ENCODE measurements around the gene EGFR.

EGFR gene

GRCh38 chr7:55207436-55208125, 188.8 kb downstream of the EGFR start:
- H3K36me3 Mint-ChIP-seq (ENCODE audit: low read depth): no peaks in the 10 kb centered on the region
- H3K4me1 Mint-ChIP-seq (ENCODE audit: low read depth): no peaks in the 10 kb centered on the region
- H3K9me3 Mint-ChIP-seq: no peaks in the 10 kb centered on the region
- no peak overlapping the region for H3K27ac Mint-ChIP-seq
- no peak overlapping the region for H3K4me3 Mint-ChIP-seq
- no peaks in the 10 kb centered on the region for H3K27me3 Mint-ChIP-seq

- H3K27ac Mint-ChIP-seq: no peak overlapping the region
- H3K9me3 Mint-ChIP-seq: no peaks in the 10 kb centered on the region
- H3K27me3 Mint-ChIP-seq: no peaks in the 10 kb centered on the region
- H3K4me1 Mint-ChIP-seq (ENCODE audit: low read depth): no peaks in the 10 kb centered on the region
- H3K36me3 Mint-ChIP-seq (ENCODE audit: low read depth): no peaks in the 10 kb centered on the region
- no peak overlapping the region for H3K4me3 Mint-ChIP-seq
Observed at GRCh38 chr7:55209366-55209765, 190.5 kb downstream of the EGFR start.

- Mint-ChIP-seq H3K4me3 (no peak overlapping the region), H3K4me1 (ENCODE audit: low read depth) (no peaks in the 10 kb centered on the region), H3K9me3 (no peaks in the 10 kb centered on the region), H3K27me3 (no peaks in the 10 kb centered on the region), H3K36me3 (ENCODE audit: low read depth) (no peaks in the 10 kb centered on the region), H3K27ac (no peak overlapping the region)
Observed at GRCh38 chr7:55210176-55210575, 191.4 kb downstream of the EGFR start.

GRCh38 chr7:55210716-55211115, 191.9 kb downstream of the EGFR start:
- no peaks in the 10 kb centered on the region for H3K4me1 Mint-ChIP-seq (ENCODE audit: low read depth)
- H3K36me3 Mint-ChIP-seq (ENCODE audit: low read depth): no peaks in the 10 kb centered on the region
- no peak overlapping the region for H3K4me3 Mint-ChIP-seq
- no peak overlapping the region for H3K27ac Mint-ChIP-seq
- H3K9me3 Mint-ChIP-seq: no peaks in the 10 kb centered on the region
- no peaks in the 10 kb centered on the region for H3K27me3 Mint-ChIP-seq

- Mint-ChIP-seq H3K36me3 (ENCODE audit: low read depth) (no peaks in the 10 kb centered on the region), H3K4me3 (no peak overlapping the region), H3K27ac (no peak overlapping the region), H3K4me1 (ENCODE audit: low read depth) (no peaks in the 10 kb centered on the region), H3K27me3 (no peaks in the 10 kb centered on the region), H3K9me3 (no peaks in the 10 kb centered on the region)
Observed at GRCh38 chr7:55211726-55212125, 192.9 kb downstream of the EGFR start.

- no peaks in the 10 kb centered on the region for H3K9me3 Mint-ChIP-seq
- no peaks in the 10 kb centered on the region for H3K4me1 Mint-ChIP-seq (ENCODE audit: low read depth)
- H3K27me3 Mint-ChIP-seq: no peaks in the 10 kb centered on the region
- H3K27ac Mint-ChIP-seq: no peak overlapping the region
- H3K36me3 Mint-ChIP-seq (ENCODE audit: low read depth): no peaks in the 10 kb centered on the region
- H3K4me3 Mint-ChIP-seq: no peak overlapping the region
Observed at GRCh38 chr7:55212176-55212575, 193.4 kb downstream of the EGFR start.

GRCh38 chr7:55212838-55213237, 194.0 kb downstream of the EGFR start:
- no peak overlapping the region for H3K27ac Mint-ChIP-seq
- H3K4me1 Mint-ChIP-seq (ENCODE audit: low read depth): no peaks in the 10 kb centered on the region
- H3K9me3 Mint-ChIP-seq: no peaks in the 10 kb centered on the region
- H3K4me3 Mint-ChIP-seq: no peak overlapping the region
- no peaks in the 10 kb centered on the region for H3K36me3 Mint-ChIP-seq (ENCODE audit: low read depth)
- H3K27me3 Mint-ChIP-seq: no peaks in the 10 kb centered on the region

GRCh38 chr7:55214707-55215106, 195.9 kb downstream of the EGFR start:
- H3K9me3 Mint-ChIP-seq: no peaks in the 10 kb centered on the region
- H3K27me3 Mint-ChIP-seq: no peaks in the 10 kb centered on the region
- no peaks in the 10 kb centered on the region for H3K4me1 Mint-ChIP-seq (ENCODE audit: low read depth)
- H3K27ac Mint-ChIP-seq: no peak overlapping the region
- no peaks in the 10 kb centered on the region for H3K36me3 Mint-ChIP-seq (ENCODE audit: low read depth)
- no peak overlapping the region for H3K4me3 Mint-ChIP-seq

- Mint-ChIP-seq H3K9me3 (no peaks in the 10 kb centered on the region), H3K4me1 (ENCODE audit: low read depth) (no peaks in the 10 kb centered on the region), H3K4me3 (no peak overlapping the region), H3K27me3 (no peaks in the 10 kb centered on the region), H3K27ac (no peak overlapping the region), H3K36me3 (ENCODE audit: low read depth) (no peaks in the 10 kb centered on the region)
Observed at GRCh38 chr7:55223023-55223422, 204.2 kb downstream of the EGFR start.

- H3K36me3 Mint-ChIP-seq (ENCODE audit: low read depth): no peaks in the 10 kb centered on the region
- peaks cover 3% of the 10 kb centered on the region for H3K9me3 Mint-ChIP-seq
- no peaks in the 10 kb centered on the region for H3K4me1 Mint-ChIP-seq (ENCODE audit: low read depth)
- H3K27ac Mint-ChIP-seq: no peak overlapping the region
- no peak overlapping the region for H3K4me3 Mint-ChIP-seq
- H3K27me3 Mint-ChIP-seq: peaks cover 2% of the 10 kb centered on the region
Observed at GRCh38 chr7:55224111-55224510, 205.3 kb downstream of the EGFR start.

GRCh38 chr7:55224810-55225209, 206.0 kb downstream of the EGFR start:
- H3K4me1 Mint-ChIP-seq (ENCODE audit: low read depth): no peaks in the 10 kb centered on the region
- no peak overlapping the region for H3K4me3 Mint-ChIP-seq
- H3K27ac Mint-ChIP-seq: no peak overlapping the region
- peaks cover 6% of the 10 kb centered on the region for H3K27me3 Mint-ChIP-seq
- H3K36me3 Mint-ChIP-seq (ENCODE audit: low read depth): no peaks in the 10 kb centered on the region
- peaks cover 9% of the 10 kb centered on the region for H3K9me3 Mint-ChIP-seq

- H3K4me3 Mint-ChIP-seq: no peak overlapping the region
- peaks cover 16% of the 10 kb centered on the region for H3K9me3 Mint-ChIP-seq
- no peaks in the 10 kb centered on the region for H3K4me1 Mint-ChIP-seq (ENCODE audit: low read depth)
- peaks cover 11% of the 10 kb centered on the region for H3K27me3 Mint-ChIP-seq
- H3K36me3 Mint-ChIP-seq (ENCODE audit: low read depth): no peaks in the 10 kb centered on the region
- H3K27ac Mint-ChIP-seq: no peak overlapping the region
Observed at GRCh38 chr7:55230014-55230413, 211.2 kb downstream of the EGFR start.

- H3K36me3 Mint-ChIP-seq (ENCODE audit: low read depth): no peaks in the 10 kb centered on the region
- H3K4me1 Mint-ChIP-seq (ENCODE audit: low read depth): no peaks in the 10 kb centered on the region
- peaks cover 11% of the 10 kb centered on the region for H3K27me3 Mint-ChIP-seq
- no peak overlapping the region for H3K27ac Mint-ChIP-seq
- no peak overlapping the region for H3K4me3 Mint-ChIP-seq
- H3K9me3 Mint-ChIP-seq: peaks cover 16% of the 10 kb centered on the region
Observed at GRCh38 chr7:55231736-55232280, 213.0 kb downstream of the EGFR start.

- peaks cover 16% of the 10 kb centered on the region for H3K9me3 Mint-ChIP-seq
- H3K27ac Mint-ChIP-seq: no peak overlapping the region
Observed at GRCh38 chr7:55233001-55233400, 214.2 kb downstream of the EGFR start.

GRCh38 chr7:55234408-55234807, 215.6 kb downstream of the EGFR start:
- peaks cover 5% of the 10 kb centered on the region for H3K27me3 Mint-ChIP-seq
- H3K4me3 Mint-ChIP-seq: no peak overlapping the region
- H3K36me3 Mint-ChIP-seq (ENCODE audit: low read depth): no peaks in the 10 kb centered on the region

More at GRCh38 chr7:55233001-55233400, 214.2 kb downstream of the EGFR start:
- Mint-ChIP-seq H3K4me1 (ENCODE audit: low read depth) (no peaks in the 10 kb centered on the region), H3K27me3 (peaks cover 11% of the 10 kb centered on the region), H3K36me3 (ENCODE audit: low read depth) (no peaks in the 10 kb centered on the region), H3K4me3 (no peak overlapping the region)

GRCh38 chr7:55235115-55235514, 216.3 kb downstream of the EGFR start:
- no peaks in the 10 kb centered on the region for H3K36me3 Mint-ChIP-seq (ENCODE audit: low read depth)
- H3K27me3 Mint-ChIP-seq: peaks cover 5% of the 10 kb centered on the region
- H3K9me3 Mint-ChIP-seq: peaks cover 4% of the 10 kb centered on the region
- no peaks in the 10 kb centered on the region for H3K4me1 Mint-ChIP-seq (ENCODE audit: low read depth)
- H3K4me3 Mint-ChIP-seq: no peak overlapping the region
- no peak overlapping the region for H3K27ac Mint-ChIP-seq

More at GRCh38 chr7:55234408-55234807, 215.6 kb downstream of the EGFR start:
- Mint-ChIP-seq H3K9me3 (peaks cover 10% of the 10 kb centered on the region), H3K4me1 (ENCODE audit: low read depth) (no peaks in the 10 kb centered on the region), H3K27ac (no peak overlapping the region)

Data from stimulated activated naive CD8-positive, alpha-beta T cell treated with anti-CD3 and anti-CD28 coated beads, Interleukin-15, Interleukin-2, amounts not matched to agents 100 ng/mL and 50 ng/mL, for 24 hours (primary cell).